HG03139 (cell line): ENCODE results near the gene UBE2F.
"Not testable (repeated sequence)": the region's sequence is repeated elsewhere in the genome, so short reads cannot be mapped to it uniquely, and the experiment has no call there.

ENCODE experiments used
- ATAC-seq: cut with Tn5 transposase; IDR thresholded peaks from one replicate; pipeline ENCODE4 v1.9.1; 2021; ENCODE audit not compliant: unreplicated experiment

Gene UBE2F

GRCh38 chr2:238013806-238014205 is 47.0 kb downstream of the UBE2F start:
- no peak for ATAC-seq

- no peak for ATAC-seq
Measured at GRCh38 chr2:238015705-238016104, 48.9 kb downstream of the UBE2F start.

GRCh38 chr2:238016526-238016925 is 49.7 kb downstream of the UBE2F start:
- no peak for ATAC-seq

- no peak for ATAC-seq
Measured at GRCh38 chr2:238019962-238020361, 53.1 kb downstream of the UBE2F start.

- ATAC-seq, result no peak
Measured at GRCh38 chr2:238020816-238021215, 54.0 kb downstream of the UBE2F start.

GRCh38 chr2:238021327-238021726 is 54.5 kb downstream of the UBE2F start:
- no peak for ATAC-seq

GRCh38 chr2:238022594-238023157 is 55.9 kb downstream of the UBE2F start:
- ATAC-seq, result no peak

GRCh38 chr2:238023608-238024007 is 56.8 kb downstream of the UBE2F start:
- no peak for ATAC-seq

- no peak for ATAC-seq
Measured at GRCh38 chr2:238024986-238025385, 58.2 kb downstream of the UBE2F start.

- no peak for ATAC-seq
Measured at GRCh38 chr2:238025741-238026360, 59.0 kb downstream of the UBE2F start.

- no peak for ATAC-seq
Measured at GRCh38 chr2:238027058-238027457, 60.2 kb downstream of the UBE2F start.

GRCh38 chr2:238027591-238028415 is 61.0 kb downstream of the UBE2F start:
- no peak for ATAC-seq

GRCh38 chr2:238029853-238030252 is 63.0 kb downstream of the UBE2F start:
- no peak for ATAC-seq

- ATAC-seq, result no peak
Measured at GRCh38 chr2:238030422-238031155, 63.8 kb downstream of the UBE2F start.

GRCh38 chr2:238031751-238032150 is 64.9 kb downstream of the UBE2F start:
- ATAC-seq, result no peak

- ATAC-seq, result no peak
Measured at GRCh38 chr2:238032755-238033337, 66.0 kb downstream of the UBE2F start.

GRCh38 chr2:238033991-238034390 is 67.2 kb downstream of the UBE2F start:
- not testable (repeated sequence) for ATAC-seq

GRCh38 chr2:238038203-238038602 is 71.4 kb downstream of the UBE2F start:
- no peak for ATAC-seq

GRCh38 chr2:238039151-238039550 is 72.3 kb downstream of the UBE2F start:
- ATAC-seq, result no peak

- ATAC-seq, result no peak
Measured at GRCh38 chr2:238039985-238040384, 73.2 kb downstream of the UBE2F start.

GRCh38 chr2:238040918-238041317 is 74.1 kb downstream of the UBE2F start:
- no peak for ATAC-seq
